Activated B cell treated with CpG ODN at 0.5 μM for 24 hours (primary cell): ENCODE data around the gene ZSWIM8. TPM values are rescaled to one million over a fixed set of nuclear protein-coding genes. Genes with fewer than 3 reads are reported as not detected.

Source experiments
- ATAC-seq: fragments of 200-7000 bp; cut with Tn5 transposase; one replicate; pipeline ENCODE4 v1.10.0; 2021; ENCODE audit warnings: low read depth, mild to moderate bottlenecking, moderate library complexity
- CTCF ChIA-PET: fragments of 350-600 bp; sonication (Branson Sonifier 250); formaldehyde crosslinking; loops from one replicate; lab custom pipeline; 2021; ENCODE audit warnings: antibody characterized with exemption; lab: Charles Lee
- POLR2A ChIA-PET: fragments of 350-600 bp; sonication (Branson Sonifier 250); formaldehyde crosslinking; loops from one replicate; lab custom pipeline; 2021; ENCODE audit warnings: antibody characterized with exemption; lab: Charles Lee
- DNase-seq: peaks from one replicate; pipeline ENCODE4 v3.0.0; 2022
- H3K27ac Mint-ChIP-seq: one replicate; pipeline ENCODE4 v1.8.0; 2020; ENCODE audit warnings: mixed read lengths
- H3K27me3 Mint-ChIP-seq: one replicate; pipeline ENCODE4 v1.8.0; 2021; ENCODE audit warnings: mixed read lengths
- H3K36me3 Mint-ChIP-seq: one replicate; pipeline ENCODE4 v1.8.0; 2021; ENCODE audit warnings: low read depth, mixed read lengths
- H3K4me1 Mint-ChIP-seq: one replicate; pipeline ENCODE4 v1.8.0; 2021; ENCODE audit warnings: mixed read lengths
- H3K4me3 Mint-ChIP-seq: one replicate; pipeline ENCODE4 v1.8.0; 2020; ENCODE audit warnings: mild to moderate bottlenecking, mixed read lengths
- H3K9me3 Mint-ChIP-seq: one replicate; pipeline ENCODE4 v1.8.0; 2020; ENCODE audit warnings: mixed read lengths
- CTCF ChIP-seq: fragments of 200-600 bp; IDR thresholded peaks from one replicate; pipeline ENCODE4 v1.8.0; 2022; ENCODE audit warnings: antibody characterized with exemption, mild to moderate bottlenecking
- intact Hi-C: fragments of 100-400 bp; cut with micrococcal nuclease; formaldehyde crosslinking; loops from one replicate; pipeline ENCODE4 v1.15.1; 2024
- total RNA-seq: library from RNA; stranded (reverse); gene quantifications from 2 replicates; pipeline ENCODE4 v1.2.3, GENCODE V29; 2022

Gene ZSWIM8
- total RNA-seq, 1 donor from 2014 or later, result 93.0 TPM

- no peak for TF ChIP-seq CTCF
- Mint-ChIP-seq H3K4me3 (no peak overlapping the region), H3K27ac (no peak overlapping the region), H3K36me3 (peaks cover 41% of the 10 kb centered on the region), H3K27me3 (no peaks in the 10 kb centered on the region), H3K4me1 (no peaks in the 10 kb centered on the region), H3K9me3 (no peaks in the 10 kb centered on the region)
- ATAC-seq, result no peak
- CTCF ChIA-PET, result no interaction called here
- DNase-seq, result no peak
- intact Hi-C loops, result loop anchor here (10.0 kb wide), 1 partner anchor 193 kb away; no protein-coding TSS in a partner anchor
- POLR2A ChIA-PET, result no interaction called here
Observed at GRCh38 chr10:73817826-73818225, 32.4 kb downstream of the ZSWIM8 start.

GRCh38 chr10:73818402-73818801 lies 33.0 kb downstream of the ZSWIM8 start:
- no peak for TF ChIP-seq CTCF
- H3K36me3 Mint-ChIP-seq, result peaks cover 41% of the 10 kb centered on the region
- ChIA-PET CTCF (no interaction called here), POLR2A (no interaction called here)
- H3K4me3 Mint-ChIP-seq, result no peak overlapping the region
- no peak for ATAC-seq
- H3K27ac Mint-ChIP-seq, result no peak overlapping the region
- intact Hi-C loops, result loop anchor here (10.0 kb wide), 1 partner anchor 194 kb away; no protein-coding TSS in a partner anchor
- H3K9me3 Mint-ChIP-seq, result no peaks in the 10 kb centered on the region
- no peaks in the 10 kb centered on the region for H3K27me3 Mint-ChIP-seq
- DNase-seq, result no peak
- no peaks in the 10 kb centered on the region for H3K4me1 Mint-ChIP-seq

DNA sequence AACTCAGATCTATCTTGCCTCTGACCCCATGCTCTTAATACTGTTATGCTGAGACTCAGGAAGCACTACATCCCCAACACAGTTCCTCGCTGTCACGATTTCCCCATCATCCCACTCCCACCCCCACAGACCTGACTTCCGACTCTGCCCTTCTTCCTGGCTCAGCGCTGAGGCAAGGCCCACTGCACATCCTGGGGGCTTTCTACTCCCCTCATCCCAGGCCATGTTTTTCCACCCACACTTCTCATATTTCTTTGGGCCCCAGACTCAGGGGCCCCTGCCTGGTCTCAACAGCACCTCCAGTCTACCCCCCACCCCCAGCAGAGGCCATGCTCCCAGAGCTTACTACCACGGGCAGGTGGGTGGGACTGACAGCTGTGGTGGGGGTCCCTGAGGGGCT lies 33.7 kb downstream of the ZSWIM8 start:
- Mint-ChIP-seq H3K27me3 (no peaks in the 10 kb centered on the region), H3K36me3 (peaks cover 43% of the 10 kb centered on the region), H3K9me3 (no peaks in the 10 kb centered on the region), H3K27ac (no peak overlapping the region), H3K4me1 (no peaks in the 10 kb centered on the region), H3K4me3 (no peak overlapping the region)
- POLR2A ChIA-PET, result no interaction called here
- ATAC-seq, result no peak
- intact Hi-C loops, result loop anchor here (10.0 kb wide), 1 partner anchor 194 kb away; no protein-coding TSS in a partner anchor
- no peak for TF ChIP-seq CTCF
- no peak for DNase-seq
- CTCF ChIA-PET, result no interaction called here

- H3K27ac Mint-ChIP-seq, result peak overlapping the region; percentile 41
- POLR2A ChIA-PET, result no interaction called here
- H3K4me1 Mint-ChIP-seq, result no peaks in the 10 kb centered on the region
- peaks cover 46% of the 10 kb centered on the region for H3K36me3 Mint-ChIP-seq
- intact Hi-C loops, result loop anchor here (10.0 kb wide), 1 partner anchor 195 kb away; no protein-coding TSS in a partner anchor
- H3K27me3 Mint-ChIP-seq, result no peaks in the 10 kb centered on the region
- ATAC-seq (no peak), DNase-seq (no peak)
- H3K4me3 Mint-ChIP-seq, result no peak overlapping the region
- H3K9me3 Mint-ChIP-seq, result no peaks in the 10 kb centered on the region
- TF ChIP-seq CTCF, result no peak
- CTCF ChIA-PET, result no interaction called here
Observed at GRCh38 chr10:73819513-73820093, 34.2 kb downstream of the ZSWIM8 start.

DNA sequence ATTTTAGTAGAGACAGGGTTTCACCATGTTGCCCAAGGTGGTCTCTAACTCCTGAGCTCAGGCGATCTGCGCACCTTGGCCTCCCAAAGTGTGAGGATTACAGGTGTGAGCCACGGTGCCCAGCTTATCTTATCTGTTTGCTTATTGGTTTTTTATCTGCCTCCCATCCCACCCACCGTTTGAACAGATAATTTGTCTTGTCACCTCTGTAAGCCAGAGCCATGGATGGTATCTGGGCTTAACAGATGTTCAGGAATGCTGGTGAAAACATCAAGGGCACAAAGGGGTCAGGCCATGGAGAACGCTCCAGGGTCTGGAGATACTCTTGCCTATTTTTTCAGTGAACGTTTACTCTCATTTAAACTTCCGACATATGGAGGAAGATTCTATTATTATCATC lies 38.0 kb downstream of the ZSWIM8 start:
- CTCF ChIA-PET, result no interaction called here
- no peak overlapping the region for H3K27ac Mint-ChIP-seq
- H3K27me3 Mint-ChIP-seq, result no peaks in the 10 kb centered on the region
- DNase-seq (no peak), ATAC-seq (no peak)
- intact Hi-C loops, result no loop called here
- peaks cover 45% of the 10 kb centered on the region for H3K36me3 Mint-ChIP-seq
- H3K4me3 Mint-ChIP-seq, result no peak overlapping the region
- no peak for TF ChIP-seq CTCF
- no peaks in the 10 kb centered on the region for H3K9me3 Mint-ChIP-seq
- no peaks in the 10 kb centered on the region for H3K4me1 Mint-ChIP-seq
- POLR2A ChIA-PET, result no interaction called here
